Progenitor cell of endocrine pancreas (in vitro differentiated cells): Measurements from ENCODE around the gene BLM. TPM values are rescaled to one million over a fixed set of nuclear protein-coding genes. Genes with fewer than 3 reads are reported as not detected.

Source experiments
- DNase-seq: peaks from one replicate; pipeline ENCODE4 v3.0.0; 2021; ENCODE audit warnings: low spot score; ENCODE audit not compliant: unreplicated experiment
- H3K27ac Mint-ChIP-seq: 2 replicates; pipeline ENCODE4 v1.8.0; 2021; ENCODE audit warnings: mild to moderate bottlenecking, moderate library complexity, mixed read lengths
- H3K27me3 Mint-ChIP-seq: 2 replicates; pipeline ENCODE4 v1.8.0; 2021; ENCODE audit warnings: mixed read lengths
- H3K36me3 Mint-ChIP-seq: 2 replicates; pipeline ENCODE4 v1.8.0; 2022; ENCODE audit warnings: mixed read lengths; ENCODE audit not compliant: insufficient read depth
- H3K4me1 Mint-ChIP-seq: 2 replicates; pipeline ENCODE4 v1.8.0; 2021; ENCODE audit warnings: low read depth, mixed read lengths
- H3K4me3 Mint-ChIP-seq: 2 replicates; pipeline ENCODE4 v1.8.0; 2021; ENCODE audit warnings: low read depth, mild to moderate bottlenecking, moderate library complexity, mixed read lengths
- H3K9me3 Mint-ChIP-seq: 2 replicates; pipeline ENCODE4 v1.8.0; 2021; ENCODE audit warnings: low read depth, mixed read lengths
- total RNA-seq: library from RNA; stranded (reverse); gene quantifications from 2 replicates; pipeline ENCODE4 v1.2.1, GENCODE V29; 2021
- TF ChIP-seq, protein P1 (sequence below): fragments of 200-600 bp; sonication (generic); IDR thresholded peaks from one replicate; pipeline ENCODE4 v1.5.0; 2021; ENCODE audit warnings: antibody characterized with exemption, mild to moderate bottlenecking; ENCODE audit not compliant: unreplicated experiment

The BLM gene
- total RNA-seq, 1 donor from 2014 or later: 19.6 TPM

DNA sequence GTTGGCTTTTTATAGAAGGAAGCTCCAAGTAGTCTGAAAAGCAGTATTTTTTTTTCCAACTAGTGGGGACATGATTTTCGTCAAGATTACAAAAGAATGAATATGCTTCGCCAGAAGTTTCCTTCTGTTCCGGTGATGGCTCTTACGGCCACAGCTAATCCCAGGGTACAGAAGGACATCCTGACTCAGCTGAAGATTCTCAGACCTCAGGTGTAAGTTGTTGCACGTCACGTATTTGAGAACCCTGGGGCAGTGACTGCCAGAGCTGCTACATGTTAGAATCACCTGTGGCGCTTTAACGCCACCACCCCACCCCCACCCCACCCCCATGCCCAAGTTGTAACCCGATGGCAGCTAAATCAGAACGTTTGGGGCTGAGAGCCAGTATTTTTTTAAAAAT is 52.2 kb downstream of the BLM start:
- H3K27ac Mint-ChIP-seq: no peak overlapping the region
- H3K27me3 Mint-ChIP-seq: no peaks in the 10 kb centered on the region
- H3K36me3 Mint-ChIP-seq: peaks cover 6% of the 10 kb centered on the region
- no peak overlapping the region for H3K4me3 Mint-ChIP-seq
- H3K4me1 Mint-ChIP-seq: peaks cover 2% of the 10 kb centered on the region
- H3K9me3 Mint-ChIP-seq: no peaks in the 10 kb centered on the region
- no peak for DNase-seq
- TF ChIP-seq, protein P1, sequence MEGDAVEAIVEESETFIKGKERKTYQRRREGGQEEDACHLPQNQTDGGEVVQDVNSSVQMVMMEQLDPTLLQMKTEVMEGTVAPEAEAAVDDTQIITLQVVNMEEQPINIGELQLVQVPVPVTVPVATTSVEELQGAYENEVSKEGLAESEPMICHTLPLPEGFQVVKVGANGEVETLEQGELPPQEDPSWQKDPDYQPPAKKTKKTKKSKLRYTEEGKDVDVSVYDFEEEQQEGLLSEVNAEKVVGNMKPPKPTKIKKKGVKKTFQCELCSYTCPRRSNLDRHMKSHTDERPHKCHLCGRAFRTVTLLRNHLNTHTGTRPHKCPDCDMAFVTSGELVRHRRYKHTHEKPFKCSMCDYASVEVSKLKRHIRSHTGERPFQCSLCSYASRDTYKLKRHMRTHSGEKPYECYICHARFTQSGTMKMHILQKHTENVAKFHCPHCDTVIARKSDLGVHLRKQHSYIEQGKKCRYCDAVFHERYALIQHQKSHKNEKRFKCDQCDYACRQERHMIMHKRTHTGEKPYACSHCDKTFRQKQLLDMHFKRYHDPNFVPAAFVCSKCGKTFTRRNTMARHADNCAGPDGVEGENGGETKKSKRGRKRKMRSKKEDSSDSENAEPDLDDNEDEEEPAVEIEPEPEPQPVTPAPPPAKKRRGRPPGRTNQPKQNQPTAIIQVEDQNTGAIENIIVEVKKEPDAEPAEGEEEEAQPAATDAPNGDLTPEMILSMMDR: no peak

DNA sequence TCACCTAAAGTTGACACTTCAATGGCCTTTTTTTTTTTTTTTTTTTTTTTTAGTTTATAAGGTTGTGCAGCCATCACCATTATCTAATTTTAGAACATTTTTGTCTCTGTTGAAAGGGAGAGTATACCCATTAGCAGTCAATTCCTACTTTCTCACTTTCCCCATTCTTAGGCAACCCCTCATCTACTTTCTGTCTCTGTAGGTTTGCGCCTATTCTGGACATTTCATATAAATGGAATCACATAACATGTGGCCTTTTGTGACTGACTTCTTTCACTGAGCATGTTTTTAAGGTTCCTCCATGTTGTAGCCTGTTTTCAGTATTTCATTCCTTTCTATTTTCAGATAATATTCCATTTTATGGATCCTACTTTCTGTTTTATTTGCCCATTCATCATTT is 56.3 kb downstream of the BLM start:
- no peak for DNase-seq
- H3K9me3 Mint-ChIP-seq: no peaks in the 10 kb centered on the region
- H3K27ac Mint-ChIP-seq: no peak overlapping the region
- peaks cover 2% of the 10 kb centered on the region for H3K4me1 Mint-ChIP-seq
- TF ChIP-seq, protein P1: no peak
- peaks cover 9% of the 10 kb centered on the region for H3K36me3 Mint-ChIP-seq
- H3K4me3 Mint-ChIP-seq: no peak overlapping the region
- H3K27me3 Mint-ChIP-seq: no peaks in the 10 kb centered on the region

GRCh38 chr15:90774731-90775514 is 57.8 kb downstream of the BLM start:
- Mint-ChIP-seq H3K27me3 (no peaks in the 10 kb centered on the region), H3K27ac (no peak overlapping the region), H3K36me3 (peaks cover 10% of the 10 kb centered on the region), H3K9me3 (no peaks in the 10 kb centered on the region), H3K4me3 (no peak overlapping the region), H3K4me1 (peaks cover 2% of the 10 kb centered on the region)
- DNase-seq: no peak
- TF ChIP-seq, protein P1: no peak

DNA sequence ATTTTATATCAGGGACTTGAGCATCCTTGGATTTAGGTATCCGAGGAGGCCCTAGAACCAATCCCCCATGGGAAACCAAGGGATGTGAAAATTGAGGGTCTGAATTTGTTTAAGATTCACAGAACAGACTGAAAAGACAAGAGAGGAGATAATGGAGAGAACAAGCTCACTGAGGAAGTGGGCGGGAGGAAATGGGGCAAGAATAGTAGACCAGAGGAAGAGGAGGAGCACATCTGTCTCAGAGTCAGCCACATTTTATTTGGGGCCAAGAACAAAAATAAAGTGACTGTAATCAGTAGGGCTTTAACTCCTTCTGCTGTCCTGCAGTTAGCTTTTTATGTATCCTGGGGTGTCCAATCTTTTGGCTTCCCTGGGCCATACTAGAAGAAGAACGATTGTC is 63.8 kb downstream of the BLM start:
- H3K27ac Mint-ChIP-seq: no peak overlapping the region
- no peak for DNase-seq
- no peaks in the 10 kb centered on the region for H3K27me3 Mint-ChIP-seq
- no peak overlapping the region for H3K4me3 Mint-ChIP-seq
- peaks cover 9% of the 10 kb centered on the region for H3K36me3 Mint-ChIP-seq
- no peaks in the 10 kb centered on the region for H3K4me1 Mint-ChIP-seq
- H3K9me3 Mint-ChIP-seq: no peaks in the 10 kb centered on the region
- TF ChIP-seq, protein P1: no peak

DNA sequence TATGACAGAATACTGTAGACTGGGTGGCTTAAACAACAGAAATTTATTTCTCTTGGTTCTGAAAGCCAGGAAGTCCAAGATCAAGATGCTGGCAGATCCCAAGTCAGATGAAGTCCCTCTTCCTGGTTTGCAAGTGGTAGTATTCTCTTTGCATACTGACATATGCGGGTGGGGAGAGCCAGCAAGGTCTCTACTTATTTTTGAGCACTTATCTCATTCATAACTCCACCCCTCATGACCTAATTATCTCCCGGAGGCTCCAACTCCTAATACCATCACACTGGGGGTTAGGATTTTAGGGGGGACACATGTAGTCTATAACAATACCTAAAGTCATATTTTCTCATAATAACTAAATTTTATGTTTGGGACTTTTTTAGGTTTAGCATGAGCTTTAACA is 65.3 kb downstream of the BLM start:
- H3K27me3 Mint-ChIP-seq: no peaks in the 10 kb centered on the region
- TF ChIP-seq, protein P1: no peak

More for the DNA sequence above, 65.3 kb downstream of the BLM start:
- no peak overlapping the region for H3K4me3 Mint-ChIP-seq
- H3K36me3 Mint-ChIP-seq: peaks cover 13% of the 10 kb centered on the region
- H3K4me1 Mint-ChIP-seq: no peaks in the 10 kb centered on the region
- no peaks in the 10 kb centered on the region for H3K9me3 Mint-ChIP-seq
- DNase-seq: no peak
- H3K27ac Mint-ChIP-seq: no peak overlapping the region
